Measurements from ENCODE around the gene YIPF2.

The YIPF2 gene

GRCh38 chr19:10936661-10937084, 8.2 kb upstream of the YIPF2 start:
- DNase-seq = peak; percentile 89

- no peak for DNase-seq
Measured at GRCh38 chr19:10935371-10936059, 7.1 kb upstream of the YIPF2 start.

GRCh38 chr19:10929402-10929794, 959 bp upstream of the YIPF2 start:
- peak; percentile 45 for DNase-seq

GRCh38 chr19:10927730-10928562, 493 bp downstream of the YIPF2 start:
- DNase-seq = peak; percentile 32

- no peak for DNase-seq
Measured at GRCh38 chr19:10924597-10924996, 3.8 kb downstream of the YIPF2 start.

GRCh38 chr19:10923260-10924112, 5.0 kb downstream of the YIPF2 start:
- no peak for DNase-seq

GRCh38 chr19:10922638-10923014, 5.8 kb downstream of the YIPF2 start:
- no peak for DNase-seq

- DNase-seq = no peak
Measured at GRCh38 chr19:10921910-10922637, 6.4 kb downstream of the YIPF2 start.

GRCh38 chr19:10921199-10921909, 7.1 kb downstream of the YIPF2 start:
- no peak for DNase-seq

- no peak for DNase-seq
Measured at GRCh38 chr19:10920781-10921180, 7.7 kb downstream of the YIPF2 start.

GRCh38 chr19:10920288-10920655, 8.2 kb downstream of the YIPF2 start:
- DNase-seq = no peak

GRCh38 chr19:10919352-10920287, 8.8 kb downstream of the YIPF2 start:
- DNase-seq = peak; percentile 28

- no peak for DNase-seq
Measured at GRCh38 chr19:10918359-10918758, 10.1 kb downstream of the YIPF2 start.

GRCh38 chr19:10916602-10917001, 11.8 kb downstream of the YIPF2 start:
- DNase-seq = no peak

GRCh38 chr19:10915130-10916091, 13.0 kb downstream of the YIPF2 start:
- no peak for DNase-seq

GRCh38 chr19:10913716-10914340, 14.6 kb downstream of the YIPF2 start:
- DNase-seq = no peak

GRCh38 chr19:10912619-10913018, 15.8 kb downstream of the YIPF2 start:
- no peak for DNase-seq

- no peak for DNase-seq
Measured at GRCh38 chr19:10911579-10912363, 16.7 kb downstream of the YIPF2 start.

All from DMS53 (cell line).